ENCODE results near the gene GHR. TPM values are rescaled to one million over a fixed set of nuclear protein-coding genes. Genes with fewer than 3 reads are reported as not detected.

GHR gene
- total RNA-seq, 1 donor from 2014 or later = 1.3 TPM

DNA sequence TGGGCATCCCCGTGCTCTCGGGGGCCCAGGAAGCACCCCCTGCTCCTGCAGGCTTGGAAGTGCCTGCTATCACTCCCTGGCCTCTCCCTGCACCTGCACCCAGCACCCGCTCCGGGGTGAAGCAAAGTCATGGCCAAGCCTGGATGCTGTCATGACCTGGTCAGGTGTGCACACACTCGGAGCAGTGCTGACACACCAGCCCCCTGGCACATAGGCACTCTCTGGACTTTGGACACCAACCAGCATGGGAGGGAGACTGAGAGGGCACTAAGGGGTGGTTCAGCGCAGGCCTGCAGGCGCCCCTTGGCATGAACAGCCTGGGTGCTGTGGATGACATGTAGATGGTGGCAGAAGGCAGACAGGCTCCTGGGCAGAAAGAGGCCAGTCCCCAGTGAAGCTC lies 158.6 kb downstream of the GHR start:
- H3K27me3 ChIP-seq (ENCODE audit: control insufficient read depth, insufficient read depth, low read length) = no peaks in the 10 kb centered on the region
- no peak overlapping the region for H3K4me3 ChIP-seq (ENCODE audit: low read depth, low read length)
- no peak for TF ChIP-seq CTCF (IDR thresholded peaks at IDR 0.05; ENCODE audit: insufficient read depth, low read length, severe bottlenecking)
- FAIRE-seq = no peak
- no peaks in the 10 kb centered on the region for H3K36me3 ChIP-seq (ENCODE audit: control insufficient read depth, insufficient read depth, low read length)
- DNase-seq (ENCODE audit: low read depth) = no peak

DNA sequence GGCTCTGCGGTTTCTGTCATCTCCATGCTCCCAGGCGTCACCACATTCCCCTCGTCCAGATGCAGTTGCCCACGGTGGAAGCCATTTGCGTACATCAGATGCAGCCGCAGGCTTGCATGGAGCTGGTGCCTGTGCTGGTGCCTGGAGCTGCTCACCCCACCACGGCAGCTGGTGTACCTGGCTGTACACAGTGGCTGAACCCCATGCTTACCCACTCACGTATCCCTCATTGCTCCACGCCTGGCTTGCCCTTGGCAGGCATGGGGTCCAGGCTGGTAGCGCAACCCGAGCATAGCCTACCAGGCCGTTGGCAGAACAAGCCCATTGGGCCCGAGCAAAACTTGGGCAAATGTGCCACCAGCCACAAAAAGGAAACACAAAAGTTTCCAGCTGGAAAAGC lies 159.5 kb downstream of the GHR start:
- DNase-seq (ENCODE audit: low read depth) (no peak), FAIRE-seq (no peak)
- TF ChIP-seq CTCF (IDR thresholded peaks at IDR 0.05; ENCODE audit: insufficient read depth, low read length, severe bottlenecking) = no peak
- Histone ChIP-seq H3K27me3 (ENCODE audit: control insufficient read depth, insufficient read depth, low read length) (no peaks in the 10 kb centered on the region), H3K4me3 (ENCODE audit: low read depth, low read length) (no peak overlapping the region), H3K36me3 (ENCODE audit: control insufficient read depth, insufficient read depth, low read length) (no peaks in the 10 kb centered on the region)

DNA sequence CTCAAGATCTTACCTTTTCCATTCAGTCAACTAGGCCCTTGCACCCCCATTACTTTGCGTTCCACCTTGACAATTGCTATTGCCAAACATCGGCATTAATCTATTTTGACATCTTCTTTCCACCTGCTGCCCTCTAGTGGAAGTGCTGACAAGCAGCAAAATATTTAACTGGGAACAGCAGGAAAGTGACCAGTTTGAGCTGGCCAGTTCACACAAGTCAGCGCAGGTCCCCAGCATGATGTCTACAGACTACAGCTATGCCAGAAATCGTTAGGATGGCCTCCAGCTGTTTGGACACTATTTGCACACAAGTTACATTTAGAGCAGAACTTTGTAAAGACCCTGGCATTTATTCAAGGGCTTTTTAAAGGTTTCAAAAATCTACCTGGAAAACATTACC lies 160.1 kb downstream of the GHR start:
- peak; percentile 66 for FAIRE-seq
- H3K27me3 ChIP-seq (ENCODE audit: control insufficient read depth, insufficient read depth, low read length) = no peaks in the 10 kb centered on the region

DNA sequence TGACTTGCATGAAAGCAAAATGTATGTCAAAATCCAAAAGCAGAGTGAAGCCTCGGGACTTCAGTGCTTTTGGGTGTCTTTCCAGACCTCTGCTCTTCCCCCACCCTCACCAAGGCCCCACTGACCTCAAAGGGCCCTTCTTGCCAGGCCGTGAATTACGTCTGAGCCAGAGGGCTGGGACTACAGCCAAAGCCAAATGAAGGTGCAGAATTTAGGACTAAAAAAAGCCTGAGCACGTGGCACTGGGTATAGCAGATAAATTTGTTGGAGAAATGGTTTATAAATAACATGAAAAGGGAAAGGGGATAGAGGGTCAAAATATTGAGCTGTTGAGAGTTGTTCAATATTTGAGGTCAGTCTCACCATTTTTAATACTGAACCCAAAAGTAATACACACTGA lies 163.4 kb downstream of the GHR start:
- no peaks in the 10 kb centered on the region for H3K27me3 ChIP-seq (ENCODE audit: control insufficient read depth, insufficient read depth, low read length)
- H3K36me3 ChIP-seq (ENCODE audit: control insufficient read depth, insufficient read depth, low read length) = no peaks in the 10 kb centered on the region
- DNase-seq (ENCODE audit: low read depth) = no peak
- H3K4me3 ChIP-seq (ENCODE audit: low read depth, low read length) = no peak overlapping the region
- FAIRE-seq = no peak
- no peak for TF ChIP-seq CTCF (IDR thresholded peaks at IDR 0.05; ENCODE audit: insufficient read depth, low read length, severe bottlenecking)

More for the DNA sequence above, 160.1 kb downstream of the GHR start:
- Histone ChIP-seq H3K36me3 (ENCODE audit: control insufficient read depth, insufficient read depth, low read length) (no peaks in the 10 kb centered on the region), H3K4me3 (ENCODE audit: low read depth, low read length) (no peak overlapping the region)
- TF ChIP-seq CTCF (IDR thresholded peaks at IDR 0.05; ENCODE audit: insufficient read depth, low read length, severe bottlenecking) = peak; percentile 72
- peak; percentile 80 for DNase-seq (ENCODE audit: low read depth)

DNA sequence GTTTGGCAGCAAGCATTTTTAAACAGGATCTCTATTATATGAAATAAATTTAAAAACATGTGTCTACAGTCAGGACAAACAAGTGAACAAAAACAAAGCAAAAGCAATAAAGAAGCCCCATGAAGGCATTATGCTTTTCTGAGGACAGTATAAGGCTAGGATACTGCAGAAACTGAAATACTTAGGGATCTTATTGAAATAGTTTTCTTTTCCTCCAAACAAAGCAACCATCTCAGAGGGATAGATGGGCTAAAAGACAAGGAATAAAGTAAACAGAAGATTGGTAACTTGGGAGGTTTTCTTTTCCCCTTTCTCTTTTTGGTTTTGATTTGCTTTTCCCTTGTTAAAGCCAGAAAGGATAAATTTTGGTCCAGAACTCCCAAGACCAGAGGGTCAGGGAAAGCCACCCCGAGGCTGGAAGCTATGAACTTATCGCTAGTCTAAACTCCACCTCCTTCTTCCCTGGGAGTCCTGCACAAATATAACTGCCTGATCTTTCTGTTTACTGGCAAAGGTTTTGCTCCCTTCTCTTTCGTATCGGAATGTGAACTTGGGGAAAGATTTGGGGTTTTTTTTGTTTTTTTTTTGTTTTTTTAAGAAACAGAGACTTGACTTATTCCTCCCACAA lies 164.0 kb downstream of the GHR start:
- Histone ChIP-seq H3K4me3 (ENCODE audit: low read depth, low read length) (no peak overlapping the region), H3K27me3 (ENCODE audit: control insufficient read depth, insufficient read depth, low read length) (no peaks in the 10 kb centered on the region), H3K36me3 (ENCODE audit: control insufficient read depth, insufficient read depth, low read length) (no peaks in the 10 kb centered on the region)
- no peak for TF ChIP-seq CTCF (IDR thresholded peaks at IDR 0.05; ENCODE audit: insufficient read depth, low read length, severe bottlenecking)
- no peak for DNase-seq (ENCODE audit: low read depth)
- FAIRE-seq = no peak

DNA sequence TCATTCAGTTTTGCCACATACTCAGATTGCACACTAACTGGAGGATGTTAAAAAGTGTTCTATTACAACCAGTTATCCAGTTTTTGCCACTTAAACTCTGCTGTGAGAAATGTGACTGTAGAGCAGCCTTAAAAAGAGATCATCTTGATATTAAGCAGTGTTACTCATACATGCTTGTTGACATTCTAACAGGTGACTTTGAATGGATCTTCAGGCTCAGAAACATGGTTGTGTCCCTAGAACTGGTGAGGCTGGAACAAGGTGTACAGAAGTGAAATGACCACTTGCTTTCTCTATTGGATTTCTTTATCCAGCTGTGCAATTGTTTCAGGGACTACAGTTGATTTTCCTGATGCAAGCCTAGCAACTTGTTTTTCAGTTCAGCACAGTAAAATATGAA lies 167.3 kb downstream of the GHR start:
- TF ChIP-seq CTCF (IDR thresholded peaks at IDR 0.05; ENCODE audit: insufficient read depth, low read length, severe bottlenecking) = no peak
- H3K4me3 ChIP-seq (ENCODE audit: low read depth, low read length) = no peak overlapping the region
- H3K36me3 ChIP-seq (ENCODE audit: control insufficient read depth, insufficient read depth, low read length) = no peaks in the 10 kb centered on the region
- FAIRE-seq = no peak
- no peak for DNase-seq (ENCODE audit: low read depth)
- H3K27me3 ChIP-seq (ENCODE audit: control insufficient read depth, insufficient read depth, low read length) = no peaks in the 10 kb centered on the region
